ENCODE results near the gene ARHGAP33.

The ARHGAP33 gene

GRCh38 chr19:35740423-35741202 lies 34.8 kb upstream of the ARHGAP33 start:
- peak; percentile 93 to 96 for DNase-seq

- peak; percentile 34 to 48 for DNase-seq
Measured at GRCh38 chr19:35741203-35741515, 34.2 kb upstream of the ARHGAP33 start.

DNA sequence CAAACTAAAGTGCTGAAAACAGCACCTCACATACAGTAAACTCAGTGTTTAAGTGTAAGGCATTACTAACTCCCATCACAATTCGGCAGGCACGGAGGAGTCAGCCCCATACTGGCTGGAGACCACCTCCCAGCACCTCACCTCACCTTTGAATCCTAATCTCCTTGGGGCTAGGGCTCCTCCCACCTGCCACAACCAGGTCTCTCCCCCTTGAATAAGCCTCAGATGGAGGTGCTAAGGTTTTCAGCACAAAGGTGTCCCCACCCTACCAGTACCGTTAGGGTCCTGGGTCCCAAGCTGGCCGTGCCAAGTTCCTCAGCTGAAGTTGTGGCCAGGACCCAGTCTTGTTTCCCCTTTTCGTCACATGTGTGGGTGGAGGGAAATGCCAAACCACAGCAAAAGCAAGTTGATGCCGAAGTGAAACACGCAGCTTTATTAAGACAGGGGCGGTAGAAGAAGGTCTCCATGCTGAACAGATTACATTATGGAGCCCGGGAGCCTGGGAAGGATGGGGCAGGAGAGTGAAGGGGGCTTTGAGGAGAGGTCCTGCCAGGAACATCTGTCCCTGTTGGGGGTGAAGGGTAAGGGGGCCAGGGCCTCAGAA lies 33.1 kb upstream of the ARHGAP33 start, which contains the start of gene IGFLR1:
TSS of gene IGFLR1 (minus strand) at position 332 of the 604 bp plus-strand sequence. CDS start 1,272 bp downstream, outside the sequence.
- peak; percentile 61 to 66 for DNase-seq

DNA sequence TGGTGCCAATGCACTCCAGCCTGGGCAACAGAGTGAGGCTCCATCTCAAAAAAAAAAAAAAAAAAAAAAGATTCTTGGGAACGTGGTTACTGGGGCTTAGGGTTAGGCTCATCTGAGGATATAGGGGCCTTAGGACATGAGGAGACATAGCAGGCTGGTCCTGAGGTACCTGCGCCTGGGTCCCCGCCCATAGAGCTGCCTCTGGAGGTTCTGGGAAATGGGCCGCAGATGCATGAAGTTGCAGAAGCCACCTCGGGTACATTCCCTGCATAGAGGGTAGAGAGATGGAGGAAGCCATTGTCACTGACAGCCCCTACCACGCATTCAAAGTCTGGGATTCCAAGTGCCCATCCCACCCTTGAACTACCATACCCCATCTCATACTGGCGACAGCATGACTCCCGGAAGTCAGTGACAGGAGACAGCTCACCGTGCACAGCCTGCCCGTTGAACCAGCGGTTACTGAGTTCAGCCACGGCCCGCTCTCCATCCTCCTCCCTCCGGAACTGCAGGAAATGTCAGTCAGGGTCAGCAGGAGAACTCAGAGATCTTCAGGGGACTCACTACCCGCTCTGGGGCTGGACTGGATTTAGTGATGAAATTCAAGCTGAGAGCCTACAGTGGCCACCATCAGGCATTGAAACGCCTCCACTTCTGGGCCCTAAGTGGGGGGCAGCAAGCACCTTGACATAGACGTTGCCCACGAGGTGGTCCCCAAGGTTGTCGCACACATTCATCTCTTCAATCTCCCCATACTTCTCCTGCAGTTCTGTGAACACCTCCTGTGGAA lies 31.5 kb upstream of the ARHGAP33 start:
- DNase-seq: no peak

GRCh38 chr19:35744430-35745327 lies 30.7 kb upstream of the ARHGAP33 start:
- DNase-seq: peak; percentile 96

DNA sequence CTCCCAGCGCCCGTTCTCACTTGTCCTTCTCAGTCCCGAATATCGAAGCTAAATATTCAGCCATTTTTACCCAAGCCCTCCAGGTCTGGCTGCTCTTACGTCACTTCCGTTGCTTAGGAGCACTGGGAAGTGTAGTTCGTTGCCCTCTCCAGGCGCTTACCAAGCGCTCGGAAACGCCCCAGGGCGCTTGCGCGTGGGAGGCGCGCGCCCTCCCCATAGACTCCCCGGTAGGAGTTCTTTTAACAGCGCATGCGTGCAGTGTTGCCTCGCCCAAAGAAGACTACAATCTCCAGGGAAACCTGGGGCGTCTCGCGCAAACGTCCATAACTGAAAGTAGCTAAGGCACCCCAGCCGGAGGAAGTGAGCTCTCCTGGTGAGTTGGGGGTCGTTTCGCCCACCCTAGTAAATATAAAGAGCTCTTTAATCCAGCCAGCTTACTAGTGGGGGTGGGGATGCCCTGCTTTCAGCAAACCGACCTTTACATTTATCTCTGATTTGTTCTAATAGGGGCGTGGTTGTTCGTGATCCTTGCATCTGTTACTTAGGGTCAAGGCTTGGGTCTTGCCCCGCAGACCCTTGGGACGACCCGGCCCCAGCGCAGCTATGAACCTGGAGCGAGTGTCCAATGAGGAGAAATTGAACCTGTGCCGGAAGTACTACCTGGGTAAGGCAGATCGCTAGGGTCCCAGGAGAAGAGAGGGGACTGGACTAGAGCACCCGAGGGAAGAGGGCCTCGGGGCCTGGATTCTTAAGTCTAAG lies 29.9 kb upstream of the ARHGAP33 start, which contains the start of the genes PSENEN and U2AF1L4:
TSS of gene PSENEN (plus strand) at position 324 of the 759 bp plus-strand sequence. CDS start at position 604, 280 bp downstream.
TSS of gene U2AF1L4 (minus strand) at position 91 of the 759 bp plus-strand sequence. CDS start at position 64, 27 bp downstream.
- DNase-seq: peak; percentile 97 to 98

DNA sequence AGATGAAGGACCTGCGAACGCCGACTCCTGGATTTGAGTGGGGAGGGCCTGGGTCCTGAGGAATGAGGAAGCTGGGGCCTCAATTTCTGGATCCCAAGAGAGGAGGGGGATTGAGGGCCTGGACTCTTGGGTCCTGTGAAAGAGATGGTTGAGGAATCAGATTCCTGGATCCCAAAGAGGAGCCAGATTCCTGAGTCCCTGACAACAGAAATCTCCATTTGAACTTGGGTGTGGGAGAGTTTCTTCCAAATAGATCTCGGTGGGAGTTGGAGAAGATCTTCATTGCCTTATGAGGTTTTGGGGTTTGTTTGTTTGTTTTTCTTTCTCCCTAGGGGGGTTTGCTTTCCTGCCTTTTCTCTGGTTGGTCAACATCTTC lies 29.3 kb upstream of the ARHGAP33 start:
- no peak for DNase-seq

GRCh38 chr19:35746531-35746930 lies 28.8 kb upstream of the ARHGAP33 start:
- DNase-seq: no peak

- DNase-seq: peak; percentile 99
Measured at GRCh38 chr19:35748106-35749020, 27.0 kb upstream of the ARHGAP33 start, which contains the start of gene LIN37. LIN37 (plus strand) TSS chr19:35748576; CDS start chr19:35748725, 149 bp downstream.

DNA sequence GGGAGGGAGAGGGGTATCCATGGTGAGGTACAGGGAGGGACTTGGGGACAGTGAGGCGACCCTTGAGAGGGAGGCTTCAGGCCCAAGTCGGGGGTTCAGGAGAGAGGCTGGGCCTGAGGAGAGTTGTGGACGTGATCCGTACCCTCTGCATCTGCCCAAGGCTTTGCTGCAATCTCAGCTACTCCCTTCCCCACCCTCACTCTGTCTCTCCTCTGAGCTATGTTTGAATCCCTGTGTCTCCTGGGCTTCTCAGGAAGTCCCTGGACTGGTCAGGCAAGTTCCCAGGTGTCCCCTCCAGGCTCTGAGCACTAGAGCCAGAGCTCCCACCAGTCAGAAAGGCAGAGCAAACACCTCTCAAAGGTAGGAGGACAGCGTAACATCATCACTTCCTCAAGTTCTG lies 25.2 kb upstream of the ARHGAP33 start:
- DNase-seq: no peak

- DNase-seq: no peak
Measured at GRCh38 chr19:35751839-35752745, 23.3 kb upstream of the ARHGAP33 start.

GRCh38 chr19:35752746-35753350 lies 22.5 kb upstream of the ARHGAP33 start:
- no peak for DNase-seq

- no peak for DNase-seq
Measured at GRCh38 chr19:35753634-35754369, 21.6 kb upstream of the ARHGAP33 start.

DNA sequence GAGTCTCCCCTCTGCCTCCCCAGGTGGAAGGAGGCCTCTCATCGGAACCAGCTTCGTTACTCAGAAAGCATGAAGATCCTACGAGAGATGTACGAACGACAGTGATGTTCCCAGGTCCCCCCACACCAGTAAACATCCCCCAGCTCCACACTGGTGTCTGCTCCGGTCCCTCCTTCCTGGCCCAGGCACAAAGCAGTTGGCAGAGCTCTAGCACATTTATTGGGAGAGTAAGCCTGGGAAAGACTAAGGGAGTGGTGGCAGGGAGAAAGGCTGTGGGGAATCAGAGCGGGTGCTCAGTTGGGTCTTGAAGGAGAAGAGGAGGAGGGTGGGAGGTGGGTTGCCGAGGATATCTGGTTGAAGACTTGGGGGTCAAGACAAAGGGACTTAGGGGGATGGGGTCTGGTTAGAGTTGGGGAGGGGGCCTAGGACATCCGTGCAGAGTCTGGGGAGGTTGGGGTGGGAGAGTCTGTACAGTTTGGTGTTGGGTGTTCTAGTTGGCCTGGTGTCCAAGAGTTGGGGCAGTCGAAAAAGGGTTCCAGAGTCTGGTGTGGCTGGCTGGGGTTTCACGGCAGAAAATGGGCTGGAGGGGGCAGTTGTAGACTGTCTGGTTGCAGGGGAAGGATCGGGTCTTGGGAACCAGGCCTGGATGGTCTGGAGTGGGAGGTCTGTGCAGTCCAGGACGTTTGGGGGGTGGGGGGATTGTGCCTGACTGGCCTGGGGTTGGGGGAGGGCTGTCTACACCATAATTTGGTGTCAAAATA lies 20.8 kb upstream of the ARHGAP33 start:
- DNase-seq: no peak

DNA sequence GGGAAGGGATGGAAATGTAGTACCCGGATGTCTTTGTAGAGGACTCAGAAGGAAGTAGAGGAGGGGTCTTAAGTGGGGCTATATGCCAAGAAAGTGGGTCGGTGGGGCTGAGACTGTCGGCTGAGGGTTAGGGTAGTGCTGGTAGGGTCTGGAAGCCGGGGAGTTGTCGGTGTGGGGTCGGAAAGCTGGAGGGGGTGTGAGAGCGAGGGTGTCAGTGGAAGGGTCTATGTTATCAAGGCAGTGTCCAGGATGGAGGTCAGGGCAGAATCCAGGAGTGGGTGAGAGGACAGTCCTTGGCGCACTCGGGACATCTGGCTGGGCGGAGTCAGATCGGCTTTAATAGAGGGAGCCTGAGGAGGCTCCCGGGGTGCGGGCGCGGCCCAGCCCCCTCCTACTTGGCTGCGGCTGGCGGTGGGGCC lies 20.2 kb upstream of the ARHGAP33 start:
- DNase-seq: no peak

DNA sequence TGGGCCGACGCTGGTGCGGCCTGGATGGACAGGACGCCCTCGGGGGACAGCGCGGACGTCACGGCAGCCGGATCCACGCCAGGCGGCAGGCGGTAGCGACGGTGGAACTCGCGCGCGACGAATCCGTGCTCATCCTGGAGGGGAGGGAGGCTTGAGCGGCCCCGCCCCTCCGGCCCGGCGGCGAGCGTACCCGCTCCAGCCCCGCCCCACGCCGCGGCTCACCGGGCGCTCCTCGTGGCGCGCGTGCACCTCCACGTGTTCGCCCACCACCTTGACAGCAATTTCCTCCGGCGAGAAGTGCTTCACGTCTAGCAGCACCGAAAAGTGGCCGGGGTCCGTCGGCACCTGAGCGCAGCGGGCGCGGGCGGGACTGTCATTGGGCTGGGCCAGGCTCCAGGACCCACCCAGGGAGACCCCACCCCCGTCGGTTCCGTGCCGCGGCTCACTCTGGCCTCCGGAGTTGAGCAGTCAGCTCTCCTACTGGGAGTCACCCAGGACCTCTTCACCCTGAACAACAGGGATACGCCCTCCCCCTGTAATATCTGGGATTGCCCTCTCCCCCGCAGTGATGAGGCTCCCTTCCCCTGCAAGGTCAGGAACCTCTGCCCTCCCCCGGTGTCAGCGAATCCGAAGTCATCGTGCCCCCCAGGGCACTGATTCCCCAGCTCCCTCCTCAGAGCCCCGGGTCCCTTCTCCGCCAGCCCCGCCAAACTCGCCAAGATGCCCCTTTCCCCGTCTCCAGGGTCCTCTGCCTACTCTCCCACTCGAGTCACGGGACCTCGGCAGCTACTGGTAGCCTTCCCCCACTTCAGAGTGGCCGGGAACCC lies 19.6 kb upstream of the ARHGAP33 start:
- no peak for DNase-seq

All from Kasumi-1 (cell line).